ENCODE data around the gene HEMK1.

- TF ChIP-seq GABPA (IDR thresholded peaks at IDR 0.05 in 1 of 2, conservative IDR thresholded peaks at IDR 0.05 in 1 of 2): no peak
- TF ChIP-seq TAF1 (conservative IDR thresholded peaks at IDR 0.05): no peak
- TF ChIP-seq ATF3 (IDR thresholded peaks at IDR 0.05): no peak
- no peak for TF ChIP-seq FOXA1 (IDR thresholded peaks at IDR 0.05)
- no peak for TF ChIP-seq CTCF (IDR thresholded peaks at IDR 0.05; ENCODE audit: low read depth, low read length, missing input control)
These were observed 61.1 kb downstream of the HEMK1 start for GRCh38 chr3:50630394-50630793.

All from liver (tissue), 3 donors.